ENCODE measurements around the gene CYB561D1.

DNA sequence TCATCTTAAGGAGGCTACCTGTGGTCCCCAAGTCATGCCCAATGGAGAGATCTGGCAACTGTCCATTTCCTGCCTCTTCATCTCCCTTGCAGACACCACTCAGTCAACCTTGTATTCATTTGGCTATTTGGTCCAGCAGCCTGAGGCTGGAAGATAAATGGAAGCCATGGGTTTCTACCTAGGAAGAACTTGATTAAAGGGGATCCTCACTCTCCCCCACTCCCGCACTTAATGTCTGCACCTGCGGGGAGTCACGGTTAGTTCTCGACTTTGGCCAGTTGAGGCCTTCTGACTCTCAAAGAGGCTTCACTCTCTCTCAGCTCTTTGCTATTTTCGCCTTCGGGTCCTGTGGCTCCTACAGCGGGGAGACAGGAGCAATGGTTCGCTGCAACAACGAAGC is 18.6 kb upstream of the CYB561D1 start:
- TF ChIP-seq, protein P1, sequence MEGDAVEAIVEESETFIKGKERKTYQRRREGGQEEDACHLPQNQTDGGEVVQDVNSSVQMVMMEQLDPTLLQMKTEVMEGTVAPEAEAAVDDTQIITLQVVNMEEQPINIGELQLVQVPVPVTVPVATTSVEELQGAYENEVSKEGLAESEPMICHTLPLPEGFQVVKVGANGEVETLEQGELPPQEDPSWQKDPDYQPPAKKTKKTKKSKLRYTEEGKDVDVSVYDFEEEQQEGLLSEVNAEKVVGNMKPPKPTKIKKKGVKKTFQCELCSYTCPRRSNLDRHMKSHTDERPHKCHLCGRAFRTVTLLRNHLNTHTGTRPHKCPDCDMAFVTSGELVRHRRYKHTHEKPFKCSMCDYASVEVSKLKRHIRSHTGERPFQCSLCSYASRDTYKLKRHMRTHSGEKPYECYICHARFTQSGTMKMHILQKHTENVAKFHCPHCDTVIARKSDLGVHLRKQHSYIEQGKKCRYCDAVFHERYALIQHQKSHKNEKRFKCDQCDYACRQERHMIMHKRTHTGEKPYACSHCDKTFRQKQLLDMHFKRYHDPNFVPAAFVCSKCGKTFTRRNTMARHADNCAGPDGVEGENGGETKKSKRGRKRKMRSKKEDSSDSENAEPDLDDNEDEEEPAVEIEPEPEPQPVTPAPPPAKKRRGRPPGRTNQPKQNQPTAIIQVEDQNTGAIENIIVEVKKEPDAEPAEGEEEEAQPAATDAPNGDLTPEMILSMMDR (IDR thresholded peaks at IDR 0.05): no peak
- no peak for TF ChIP-seq POLR2A (IDR thresholded peaks at IDR 0.05)

All from lower leg skin (tissue), 3 donors.